GM21360 (cell line): Measurements from ENCODE around the gene PLA2G2D.

Experiments
- ATAC-seq: cut with Tn5 transposase; IDR thresholded peaks from one replicate; pipeline ENCODE4 v1.9.1; 2021; ENCODE audit warnings: mild to moderate bottlenecking, moderate library complexity; ENCODE audit not compliant: unreplicated experiment

Gene PLA2G2D

DNA sequence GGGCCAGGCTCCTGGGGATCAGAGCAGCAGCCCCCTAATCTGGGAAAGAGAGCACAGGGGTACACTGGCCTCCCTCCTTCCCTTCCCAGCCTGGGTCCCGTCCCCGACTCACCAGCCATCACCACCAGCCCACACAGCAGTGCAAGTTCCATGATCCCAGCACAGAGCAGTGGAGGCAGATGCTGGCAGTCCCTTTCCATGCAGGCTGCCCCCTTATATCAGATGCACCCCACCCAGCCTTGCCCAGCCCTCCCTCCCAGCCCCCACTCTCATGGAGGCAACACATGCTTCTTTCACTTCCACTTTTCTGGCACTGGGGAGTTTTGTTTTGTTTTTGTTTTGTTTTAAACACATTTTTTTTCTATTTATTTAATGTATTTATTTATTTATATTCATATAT is at the start of gene PLA2G2D:
Gene PLA2G2D (minus strand): TSS at position 190 of the 400 bp plus-strand sequence. CDS start 38 bp downstream, at position 152.
- no peak for ATAC-seq

DNA sequence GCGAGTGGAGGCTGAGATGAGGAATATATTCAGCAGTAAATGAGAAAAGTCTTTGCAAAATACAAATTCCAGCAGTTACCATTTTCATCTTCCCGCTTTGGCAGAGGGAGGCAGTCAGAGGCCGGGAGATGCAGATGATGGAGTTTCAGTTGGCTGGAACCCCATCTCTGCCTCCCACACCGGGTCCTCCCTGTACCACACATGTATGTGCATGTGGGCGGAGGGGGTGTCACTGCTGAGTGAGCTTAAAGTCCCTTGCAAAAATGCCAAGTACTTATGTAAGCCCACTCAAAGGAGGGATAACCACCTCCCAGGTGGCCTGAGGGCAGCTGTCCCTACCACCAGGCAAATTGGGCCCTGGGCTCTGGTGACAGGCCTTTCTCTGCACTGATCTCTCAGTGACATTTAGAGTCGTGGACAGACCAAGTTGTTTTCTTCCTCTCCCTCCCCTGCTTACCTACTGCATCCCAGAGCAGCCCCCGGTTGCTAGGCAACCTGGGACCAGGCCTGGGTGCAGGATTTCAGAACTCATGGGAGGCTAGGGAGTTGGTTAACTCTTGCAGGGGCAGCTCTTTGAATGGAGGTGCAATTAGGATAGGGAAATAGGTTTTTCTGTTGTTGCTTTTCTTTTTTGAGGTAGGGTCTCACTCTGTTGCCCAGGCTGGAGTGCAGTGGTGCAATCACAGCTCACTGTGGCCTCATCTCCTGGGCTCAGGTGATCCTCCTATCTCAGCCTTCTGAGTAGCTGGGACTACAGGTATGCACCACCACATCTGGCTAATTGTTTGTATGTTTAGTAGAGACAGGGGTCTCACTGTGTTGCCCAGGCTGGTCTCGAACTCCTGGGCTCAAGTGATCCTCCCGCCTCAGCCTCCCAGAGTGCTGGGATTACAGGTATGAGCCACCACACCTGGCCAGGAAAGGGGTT is 49.5 kb upstream of the PLA2G2D start:
- ATAC-seq, result no peak

GRCh38 chr1:20167126-20167525 is 47.8 kb upstream of the PLA2G2D start:
- ATAC-seq, result no peak

GRCh38 chr1:20166051-20166450 is 46.7 kb upstream of the PLA2G2D start:
- ATAC-seq, result no peak

DNA sequence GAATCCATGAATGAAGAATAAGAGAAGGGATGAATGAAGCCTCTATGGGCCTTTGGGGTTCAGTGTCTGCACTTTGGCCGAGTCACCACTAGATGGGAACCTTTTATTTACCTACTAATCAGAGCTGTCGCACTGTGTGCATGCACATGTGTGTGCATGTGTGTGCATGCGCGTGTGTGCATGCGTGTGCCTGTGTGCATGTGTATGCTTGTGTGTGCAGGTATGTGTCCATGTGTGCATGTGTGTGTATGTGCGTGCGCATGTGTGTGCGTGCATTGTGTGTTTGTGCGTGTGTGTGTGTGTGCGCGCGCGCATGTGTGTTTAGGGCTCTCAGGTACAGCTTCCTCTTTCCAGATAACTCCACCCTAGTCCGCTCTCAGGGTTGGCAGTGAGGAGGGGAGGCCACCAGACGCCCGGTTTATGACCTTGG is 46.2 kb upstream of the PLA2G2D start:
- ATAC-seq, result no peak

- ATAC-seq, result no peak
Observed at GRCh38 chr1:20164694-20165202, 45.4 kb upstream of the PLA2G2D start.

DNA sequence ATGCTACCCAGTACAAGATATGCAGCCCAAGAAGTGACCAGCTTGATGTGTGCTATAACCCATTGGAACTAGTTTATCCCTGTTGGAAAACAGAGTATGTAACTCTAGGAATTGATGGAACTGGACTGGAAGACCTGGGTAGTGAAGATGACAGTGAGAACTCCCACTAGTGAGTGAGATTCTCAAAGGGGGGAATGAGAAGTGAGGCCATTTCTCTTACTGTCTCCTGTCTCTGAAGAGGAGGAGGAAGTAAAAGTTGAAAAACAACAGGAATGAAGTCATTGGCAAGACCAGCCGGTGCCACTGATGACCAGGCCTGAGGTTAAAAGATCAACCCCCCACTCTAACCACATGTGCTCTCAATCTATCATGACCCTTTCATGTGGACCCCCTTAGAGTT is 40.7 kb upstream of the PLA2G2D start:
- ATAC-seq, result no peak

GRCh38 chr1:20158358-20159070 is 39.2 kb upstream of the PLA2G2D start:
- ATAC-seq, result no peak

DNA sequence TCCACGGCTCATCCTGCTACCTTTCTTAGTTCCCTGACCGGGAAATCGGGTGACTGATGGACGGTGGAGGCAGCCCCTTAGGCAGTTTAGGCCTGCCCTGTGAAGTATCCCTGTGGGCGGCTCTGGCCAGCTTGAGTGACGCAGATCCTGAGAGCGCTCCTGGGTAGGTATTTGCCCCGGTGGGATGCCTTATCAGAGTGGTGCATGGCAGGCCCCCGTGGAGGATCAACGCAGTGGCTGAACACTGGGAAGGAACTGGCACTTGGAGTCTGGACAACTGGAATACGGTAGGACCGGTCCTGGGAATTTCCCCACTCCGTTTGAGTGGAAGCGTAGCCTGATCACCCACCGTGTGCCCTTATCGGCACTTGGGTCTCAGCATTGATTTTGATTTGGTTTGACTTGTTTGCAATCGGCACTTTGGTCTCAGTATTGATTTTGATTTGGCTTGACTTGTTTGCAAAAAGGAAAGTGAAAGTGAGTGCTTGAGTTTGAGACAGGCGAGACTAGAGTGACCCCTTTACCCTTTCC is 35.0 kb upstream of the PLA2G2D start:
- ATAC-seq, result no peak

DNA sequence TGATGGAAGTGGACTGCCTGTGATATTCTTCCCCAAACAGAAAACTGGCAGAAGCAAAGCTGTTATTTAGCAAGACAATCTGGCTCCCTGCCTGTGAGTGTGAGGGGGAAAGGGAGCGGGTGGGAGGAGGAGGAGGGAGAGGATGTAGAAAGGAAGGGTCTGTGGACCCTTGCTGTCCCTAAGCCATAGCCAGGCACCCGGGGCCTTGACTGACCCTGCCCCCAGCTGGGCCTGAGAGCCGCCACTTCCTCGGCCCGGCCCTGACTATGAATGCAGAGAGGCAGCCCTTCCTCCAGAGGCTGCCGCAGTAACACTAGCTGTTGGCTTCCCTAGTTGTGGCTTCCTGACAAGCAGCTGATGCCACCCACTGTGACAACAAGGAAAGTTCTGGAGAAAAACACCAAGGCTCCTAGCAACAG is 33.7 kb upstream of the PLA2G2D start:
- no peak for ATAC-seq

DNA sequence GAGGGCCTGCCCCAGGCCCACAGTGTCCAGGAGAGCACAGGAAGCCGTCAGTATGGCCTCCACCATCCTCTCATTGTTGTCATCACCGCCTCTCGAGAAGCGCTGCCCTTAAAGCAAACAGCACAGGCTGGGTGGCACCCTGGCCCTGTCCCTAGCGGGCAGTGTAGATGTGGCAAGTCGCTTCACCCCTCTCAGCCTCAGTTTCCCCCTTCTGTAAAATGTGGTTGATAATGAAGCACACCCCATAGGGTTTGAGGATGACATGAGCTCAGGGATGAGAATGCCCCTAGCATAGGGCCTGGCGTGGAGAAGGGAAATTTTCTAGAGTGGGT is 33.2 kb upstream of the PLA2G2D start:
- no peak for ATAC-seq

DNA sequence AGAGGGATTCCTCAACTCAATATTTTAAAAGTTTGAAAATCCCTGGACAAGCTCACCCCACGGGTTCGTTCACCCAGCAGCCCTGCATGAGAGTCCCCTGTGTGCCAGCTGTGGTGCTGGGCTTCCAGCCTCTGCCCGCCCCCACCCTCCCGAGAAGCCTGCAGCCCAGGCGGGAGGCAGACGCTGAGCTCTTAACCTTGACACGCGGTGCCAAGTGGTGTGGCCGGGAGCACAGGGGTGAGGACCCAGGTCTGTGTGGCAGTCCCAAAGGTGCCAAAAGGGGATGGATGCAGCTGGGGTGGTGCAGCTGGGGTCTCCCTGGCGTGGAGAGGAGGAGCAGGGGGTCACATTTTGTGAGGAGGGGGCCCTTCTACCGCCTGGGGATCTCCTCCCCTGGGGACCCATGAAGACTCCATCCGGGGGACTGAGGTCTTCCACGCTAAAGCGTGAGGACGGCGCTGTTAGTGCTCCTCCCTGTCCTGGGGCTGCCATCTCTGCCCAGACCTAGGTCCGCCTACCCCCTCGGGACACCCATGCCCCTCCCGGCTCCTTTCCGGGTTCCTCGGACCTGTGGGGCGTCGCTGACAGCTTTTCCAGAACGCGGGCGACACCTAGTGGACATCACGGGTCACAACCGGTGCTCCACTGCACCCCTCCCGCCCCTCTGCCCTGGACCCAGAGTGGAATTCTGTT is 32.7 kb upstream of the PLA2G2D start:
- ATAC-seq, result no peak

GRCh38 chr1:20150969-20151368 is 31.6 kb upstream of the PLA2G2D start:
- no peak for ATAC-seq

- no peak for ATAC-seq
Observed at GRCh38 chr1:20150326-20150705, 31.0 kb upstream of the PLA2G2D start.

DNA sequence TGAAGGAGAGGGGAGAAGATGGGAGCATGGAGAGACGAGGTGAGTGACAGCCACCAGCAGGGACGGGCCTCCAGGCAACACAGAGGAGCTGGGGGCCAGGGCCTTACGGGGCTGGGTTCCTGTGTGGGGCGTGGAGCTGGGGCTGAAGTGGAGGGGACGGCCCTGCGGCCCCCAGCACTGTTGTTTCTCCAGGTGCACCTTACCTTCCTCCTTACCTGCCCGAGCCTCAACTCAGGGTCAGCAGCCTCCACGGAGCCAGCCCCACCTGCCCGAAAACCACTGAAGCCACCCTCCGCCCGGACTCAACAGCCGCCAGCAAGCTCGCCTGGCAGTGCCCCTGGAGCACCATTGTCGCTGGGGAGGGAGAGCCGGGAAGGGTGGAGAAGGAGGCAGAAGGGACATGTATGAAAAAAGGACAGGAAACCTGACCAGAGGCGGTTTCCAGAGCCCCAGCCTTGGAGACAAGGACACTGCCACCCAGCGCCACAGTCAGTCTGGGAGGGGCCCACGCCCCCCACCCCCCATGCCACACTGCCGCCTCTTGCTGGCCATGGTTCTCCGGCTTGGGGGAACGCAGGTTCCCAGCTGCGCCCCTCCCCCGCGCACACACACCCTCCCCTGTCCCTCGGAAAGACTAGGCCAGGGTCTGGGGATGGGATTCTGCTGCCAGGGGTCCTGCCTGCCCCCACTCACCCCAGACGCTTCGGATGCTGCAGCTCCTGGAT is 30.4 kb upstream of the PLA2G2D start:
- ATAC-seq, result no peak

DNA sequence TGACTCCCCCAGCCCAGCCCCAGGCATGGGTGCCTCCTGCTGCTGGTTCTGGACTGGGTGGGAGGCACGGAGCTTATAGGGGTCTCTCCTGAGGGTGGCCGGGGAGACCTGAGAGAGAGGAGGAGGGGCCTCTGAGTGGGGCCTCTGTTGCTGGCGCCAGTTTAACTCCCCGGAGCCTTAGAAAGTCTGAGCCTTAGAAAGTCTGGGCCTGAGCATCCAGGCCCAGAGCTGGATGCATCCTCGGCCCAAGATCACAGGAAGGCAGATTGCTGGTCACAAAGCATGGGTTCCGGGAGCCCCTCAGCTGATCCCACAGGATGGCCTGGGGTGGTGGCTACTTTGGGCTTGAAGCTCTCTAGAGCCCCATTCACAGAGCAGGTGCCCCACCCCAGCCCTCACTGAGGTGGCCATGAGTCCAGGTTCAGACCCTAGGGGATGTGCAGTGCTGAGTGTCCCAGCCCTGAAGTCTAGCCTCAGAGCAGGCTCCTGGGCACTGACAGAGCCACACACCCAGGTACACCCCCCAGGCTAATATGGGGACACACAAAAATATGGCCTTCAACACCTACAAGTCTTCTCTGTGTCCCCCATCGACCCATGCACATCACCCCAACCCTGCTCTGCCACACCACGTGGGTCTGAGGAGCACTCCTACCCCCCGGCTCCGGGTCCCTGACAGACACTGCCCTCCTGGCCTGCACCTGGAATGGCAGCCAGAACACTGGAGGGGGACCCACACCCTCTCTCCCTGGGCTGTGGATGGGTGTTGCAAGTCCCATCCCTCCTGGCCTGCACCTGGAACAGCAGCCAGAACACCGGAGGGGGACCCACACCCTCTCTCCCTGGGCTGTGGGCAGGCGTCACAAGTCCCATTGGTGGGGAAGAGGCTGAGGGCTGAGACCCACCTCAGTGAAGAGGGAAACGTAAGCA is 29.5 kb upstream of the PLA2G2D start:
- ATAC-seq, result no peak

GRCh38 chr1:20147846-20148570 is 28.7 kb upstream of the PLA2G2D start:
- ATAC-seq, result no peak

DNA sequence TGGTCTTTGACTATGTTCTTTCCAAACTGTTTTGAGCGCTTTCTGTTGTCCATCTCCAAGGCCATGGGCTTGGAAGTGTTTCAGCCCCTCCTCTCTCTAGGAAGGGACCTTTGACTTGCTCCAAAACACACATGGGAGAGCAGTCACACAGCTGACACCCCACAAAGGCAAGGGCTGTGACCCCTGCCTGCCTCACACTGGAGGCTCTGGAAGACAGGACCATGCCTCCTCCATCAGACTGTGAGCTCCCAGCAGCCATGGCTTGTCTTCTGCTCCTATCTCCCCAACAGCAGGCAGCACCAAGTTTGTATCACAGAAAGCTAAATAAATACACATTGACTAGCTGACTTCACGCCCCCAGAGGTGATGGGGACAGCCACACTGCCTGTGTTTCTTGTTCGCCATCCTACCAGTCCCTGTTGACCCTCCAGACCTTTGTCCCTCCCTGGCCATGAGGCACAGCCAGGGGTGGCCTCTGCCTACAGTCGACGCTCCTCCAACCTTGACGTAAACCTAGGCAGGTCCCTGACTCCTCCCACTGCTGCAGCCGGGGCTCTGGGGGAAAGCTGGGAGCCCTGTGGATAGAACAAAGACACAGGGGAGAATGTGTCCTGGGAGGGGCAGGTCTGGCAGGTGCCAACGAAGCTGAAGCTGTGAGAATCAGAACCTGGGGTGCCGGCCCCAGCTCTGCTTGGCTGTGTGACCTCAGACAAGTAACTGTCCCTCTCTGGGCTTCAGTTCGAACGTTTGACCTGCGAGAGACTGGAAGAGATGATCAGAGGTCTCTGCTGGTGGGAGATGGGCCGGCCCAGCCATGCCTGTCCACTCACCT is 24.6 kb upstream of the PLA2G2D start:
- ATAC-seq, result no peak
